ENCODE measurements around the gene MLC1. TPM values are rescaled to one million over a fixed set of nuclear protein-coding genes. Genes with fewer than 3 reads are reported as not detected.

The MLC1 gene
- total and polyA plus RNA-seq, 2 of the 4 experiments (the other 2 are of a cell fraction) = 0.10 TPM; not detected in 1

GRCh38 chr22:50134481-50134880 is 49.3 kb upstream of the MLC1 start:
- BruUV-seq (replicated peaks) = no TSS peak
- peaks cover 4% of the 10 kb centered on the region; the same call in 1 of the 2 replicates for H3K4me1 ChIP-seq (ENCODE audit: control insufficient read depth, insufficient read depth, low read length)
- H2AK9ac ChIP-seq (replicated peaks; ENCODE audit: low read depth, low read length, poor library complexity) = no peak overlapping the region
- DNase-seq = no peak
- dilution Hi-C loops (cut with HindIII; ENCODE audit: low sequenced_read_pairs, unreplicated experiment) (no loop called here), intact Hi-C loops (cut with micrococcal nuclease) (no loop called here), in situ Hi-C loops (cut with MboI; ENCODE audit: low sequenced_read_pairs) (no loop called here)
- peaks cover 6% of the 10 kb centered on the region for H3K9me3 ChIP-seq (ENCODE audit: control insufficient read depth, insufficient read depth, low read length)
- no peak overlapping the region for H2BK15ac ChIP-seq (ENCODE audit: low read depth, low read length)
- no peak overlapping the region for H3K27ac ChIP-seq (ENCODE audit: insufficient read depth, low read length)
- H2AK5ac ChIP-seq (ENCODE audit: low read depth, low read length) = no peak overlapping the region
- H3K36me3 ChIP-seq (ENCODE audit: control insufficient read depth, insufficient read depth, low read length) = peaks cover 18% of the 10 kb centered on the region; the same call in 1 of the 2 replicates
- H2BK20ac ChIP-seq (ENCODE audit: low read depth, low read length) = no peak overlapping the region
- H2BK120ac ChIP-seq (ENCODE audit: low read depth, low read length) = no peak overlapping the region
- CTCF ChIA-PET = no interaction called here
- H3K9ac ChIP-seq (ENCODE audit: low read depth, low read length) = no peak overlapping the region
- WGBS, 2 experiments (ENCODE audit: extremely low coverage in 2 of 2, insufficient read length in 1 of 2) = 100% methylated on average over 3 of the region's 10 CpGs; no CpG with 5 or more reads in 1 of the 2 experiments
- no peak overlapping the region for H3K23ac ChIP-seq (ENCODE audit: low read depth, low read length)
- POLR2A ChIA-PET (ENCODE audit: unreplicated experiment) = no interaction called here
- no peak overlapping the region for H3K56ac ChIP-seq (ENCODE audit: extremely low read depth, insufficient read depth, low read length)
- H3K4me2 ChIP-seq (ENCODE audit: low read depth, low read length) = no peak overlapping the region
- H3K18ac ChIP-seq (ENCODE audit: low read depth, low read length) = no peak overlapping the region
- no peaks in the 10 kb centered on the region; the same call in 1 of the 2 replicates for H4K20me1 ChIP-seq (ENCODE audit: insufficient read depth, low read length)
- no peak overlapping the region for H4K8ac ChIP-seq (ENCODE audit: low read depth in 2 of 2, low read length in 2 of 2)
- no peak overlapping the region for H4K91ac ChIP-seq (ENCODE audit: insufficient read depth, low read depth, low read length)
- TF ChIP-seq CHD1 (IDR thresholded peaks at IDR 0.05; ENCODE audit: low read depth, low read length) (no peak), CEBPB (IDR thresholded peaks at IDR 0.05; ENCODE audit: low read depth, low read length) (no peak), NFE2L2 (IDR thresholded peaks at IDR 0.05; ENCODE audit: low read depth, low read length) (no peak), ELK1 (IDR thresholded peaks at IDR 0.05; ENCODE audit: borderline replicate concordance, low read depth, low read length) (no peak), RAD21 (IDR thresholded peaks at IDR 0.05; ENCODE audit: low read length) (no peak), BHLHE40 (IDR thresholded peaks at IDR 0.05; ENCODE audit: low read depth, low read length) (no peak), MAZ (IDR thresholded peaks at IDR 0.05; ENCODE audit: borderline replicate concordance, low read depth, low read length) (no peak), POLR2A (IDR thresholded peaks at IDR 0.05; ENCODE audit: low read depth, low read length) (no peak), SMC3 (IDR thresholded peaks at IDR 0.05; ENCODE audit: low read depth, low read length) (no peak), USF2 (IDR thresholded peaks at IDR 0.05; ENCODE audit: low read depth, low read length) (no peak), FOS (IDR thresholded peaks at IDR 0.05; ENCODE audit: low read depth, low read length) (no peak), RCOR1 (IDR thresholded peaks at IDR 0.05; ENCODE audit: insufficient replicate concordance, low read length) (no peak), CTCF (conservative IDR thresholded peaks at IDR 0.05; ENCODE audit: low read depth, low read length) (no peak), RFX5 (IDR thresholded peaks at IDR 0.05; ENCODE audit: low read depth, low read length) (no peak), MAFK (IDR thresholded peaks at IDR 0.05; ENCODE audit: low read depth, low read length) (no peak), MXI1 (IDR thresholded peaks at IDR 0.05; ENCODE audit: borderline replicate concordance, low read depth, low read length) (no peak)
- no peak overlapping the region for H2AFZ ChIP-seq (replicated peaks; ENCODE audit: low read length, poor library complexity)
- H3K27me3 ChIP-seq (ENCODE audit: control insufficient read depth, insufficient read depth, low read length) = no peaks in the 10 kb centered on the region
- no peak overlapping the region for H3K14ac ChIP-seq (replicated peaks; ENCODE audit: low read depth, low read length)
- no peak overlapping the region for H2BK5ac ChIP-seq (ENCODE audit: low read depth, low read length, poor library complexity, severe bottlenecking)
- H3K4ac ChIP-seq (ENCODE audit: low read depth, low read length) = no peak overlapping the region
- ATAC-seq (ENCODE audit: low read depth) = no peak
- no peak overlapping the region for H4K5ac ChIP-seq (ENCODE audit: low read depth, low read length)
- H3K4me3 ChIP-seq (ENCODE audit: insufficient read depth, low read depth, low read length) = no peak overlapping the region
- no peaks in the 10 kb centered on the region for H3K79me1 ChIP-seq (ENCODE audit: low read depth in 1 of 2, low read length in 2 of 2)
- H3K9me1 ChIP-seq (ENCODE audit: insufficient read depth, low read length) = no peaks in the 10 kb centered on the region
